OCI-LY7 (cell line): ENCODE measurements around the gene PSPN.

Experiments used
- EZH2phosphoT487 ChIP-seq: fragments of 200-600 bp; sonication (generic); IDR thresholded peaks from 2 replicates; pipeline ENCODE4 v1.6.1; 2018; ENCODE audit warnings: low read depth, borderline replicate concordance, mild to moderate bottlenecking, mixed run types, antibody characterized with exemption, low read length, moderate library complexity, mixed read lengths
- TF ChIP-seq, protein P1 (sequence below): fragments of 200-600 bp; sonication (generic); conservative IDR thresholded peaks from 2 replicates; pipeline ENCODE4 v1.5.1; 2014; ENCODE audit warnings: mild to moderate bottlenecking, antibody characterized with exemption, low read length, moderate library complexity, mixed read lengths

DNA sequence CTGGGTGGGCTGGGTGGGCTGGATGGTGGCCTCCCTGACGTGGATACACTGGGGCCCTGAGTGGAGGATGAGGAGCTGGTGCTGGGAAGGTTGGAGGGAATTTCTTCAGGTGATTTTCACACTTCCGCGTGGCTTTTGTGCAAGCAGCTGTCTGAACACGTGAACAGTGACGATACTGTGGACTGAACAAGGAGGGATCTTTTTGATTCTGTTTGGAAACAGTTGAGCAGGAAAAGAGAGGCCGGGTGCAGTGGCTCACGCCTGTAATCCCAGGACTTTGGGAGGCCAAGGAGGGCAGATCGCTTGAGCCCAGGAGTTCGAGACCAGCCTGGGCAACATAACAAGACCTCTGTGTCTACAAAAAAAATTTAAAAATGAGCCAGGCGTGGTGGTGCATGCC lies 26.3 kb upstream of the PSPN start:
- TF ChIP-seq, protein P1, sequence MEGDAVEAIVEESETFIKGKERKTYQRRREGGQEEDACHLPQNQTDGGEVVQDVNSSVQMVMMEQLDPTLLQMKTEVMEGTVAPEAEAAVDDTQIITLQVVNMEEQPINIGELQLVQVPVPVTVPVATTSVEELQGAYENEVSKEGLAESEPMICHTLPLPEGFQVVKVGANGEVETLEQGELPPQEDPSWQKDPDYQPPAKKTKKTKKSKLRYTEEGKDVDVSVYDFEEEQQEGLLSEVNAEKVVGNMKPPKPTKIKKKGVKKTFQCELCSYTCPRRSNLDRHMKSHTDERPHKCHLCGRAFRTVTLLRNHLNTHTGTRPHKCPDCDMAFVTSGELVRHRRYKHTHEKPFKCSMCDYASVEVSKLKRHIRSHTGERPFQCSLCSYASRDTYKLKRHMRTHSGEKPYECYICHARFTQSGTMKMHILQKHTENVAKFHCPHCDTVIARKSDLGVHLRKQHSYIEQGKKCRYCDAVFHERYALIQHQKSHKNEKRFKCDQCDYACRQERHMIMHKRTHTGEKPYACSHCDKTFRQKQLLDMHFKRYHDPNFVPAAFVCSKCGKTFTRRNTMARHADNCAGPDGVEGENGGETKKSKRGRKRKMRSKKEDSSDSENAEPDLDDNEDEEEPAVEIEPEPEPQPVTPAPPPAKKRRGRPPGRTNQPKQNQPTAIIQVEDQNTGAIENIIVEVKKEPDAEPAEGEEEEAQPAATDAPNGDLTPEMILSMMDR, result no peak
- TF ChIP-seq EZH2phosphoT487, result no peak
